Measurements from ENCODE around the gene SFTPD.
"Not testable (repeated sequence)": the region's sequence is repeated elsewhere in the genome, so short reads cannot be mapped to it uniquely, and the experiment has no call there.

Gene SFTPD

DNA sequence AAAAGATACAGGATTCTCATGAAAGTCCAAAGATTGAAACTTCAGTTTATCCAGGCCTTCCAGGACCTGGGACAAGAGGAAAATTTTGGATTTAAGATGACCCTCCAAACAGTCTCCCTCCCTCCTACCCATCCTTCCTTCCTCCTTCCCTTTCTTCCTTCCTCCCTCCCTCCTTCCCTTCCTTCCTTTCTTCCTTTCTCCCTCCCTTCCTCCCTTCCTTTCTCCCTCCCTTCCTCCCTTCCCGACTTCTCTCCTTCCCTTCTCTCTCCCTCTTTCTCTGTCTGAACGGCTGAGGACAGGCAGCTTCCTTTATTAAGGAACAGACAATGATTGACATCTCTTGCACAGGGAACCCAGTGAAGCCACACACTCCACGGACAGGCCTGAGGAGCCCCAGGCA lies 23.3 kb downstream of the SFTPD start:
- no peak for DNase-seq (ENCODE audit: low read depth)

DNA sequence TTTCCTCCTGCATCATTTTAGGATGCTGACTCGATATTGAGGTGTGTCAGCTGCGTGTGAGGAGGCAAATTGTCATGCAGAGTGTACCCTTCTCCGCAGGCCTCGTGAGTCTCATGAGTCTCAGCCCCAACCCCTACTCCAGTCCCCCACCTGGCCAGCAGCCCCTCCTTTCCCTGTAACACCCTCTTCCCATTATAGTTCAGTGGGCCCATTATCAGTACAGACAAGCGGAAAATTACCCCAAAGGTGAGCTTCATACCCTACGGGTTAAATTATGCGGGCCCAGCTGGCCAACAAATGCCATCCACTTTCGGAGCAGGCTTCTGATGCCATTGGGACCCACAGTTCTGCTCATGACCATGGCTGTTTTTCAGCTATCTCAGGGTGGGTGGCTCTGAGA lies 25.2 kb downstream of the SFTPD start:
- DNase-seq (ENCODE audit: low read depth), result no peak

DNA sequence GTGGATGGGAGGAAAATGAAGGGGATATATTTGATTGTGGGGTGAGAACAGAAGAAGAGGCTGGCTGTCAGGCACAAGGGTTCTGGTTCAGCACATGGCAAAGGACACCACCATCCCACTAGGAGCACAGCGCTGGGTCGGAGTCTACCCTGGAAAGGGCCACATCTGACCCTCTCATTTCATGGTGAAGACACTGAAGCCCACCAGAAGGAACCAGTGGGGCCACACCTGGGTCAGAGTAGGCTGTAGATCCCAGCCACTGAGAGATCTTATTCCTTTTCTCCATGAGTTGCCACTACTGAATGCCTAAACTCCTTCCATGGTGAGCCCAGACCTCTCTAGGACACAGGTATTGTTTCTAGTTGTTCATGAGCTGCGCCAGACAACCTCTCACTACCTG lies 25.8 kb downstream of the SFTPD start:
- no peak for DNase-seq (ENCODE audit: low read depth)

DNA sequence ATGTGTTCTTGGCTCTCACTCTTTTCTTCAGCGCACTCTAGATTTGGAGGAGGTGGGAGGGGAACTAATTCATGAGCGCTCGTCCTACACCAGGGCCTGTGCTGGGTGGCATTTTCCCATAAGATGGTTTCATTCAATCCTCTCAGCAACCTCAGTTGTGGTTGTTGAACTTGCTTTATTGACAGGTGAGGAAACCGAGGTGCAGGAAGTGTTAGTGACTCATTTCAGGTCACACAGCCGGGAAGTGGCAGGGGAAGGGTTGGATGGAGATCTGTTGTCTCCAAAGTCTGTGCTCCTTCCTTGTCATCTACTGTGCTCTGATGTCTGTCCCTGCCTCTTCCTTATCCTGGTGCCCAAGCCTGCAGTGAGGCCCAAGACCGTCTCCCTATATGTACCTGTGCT lies 26.9 kb downstream of the SFTPD start:
- not testable (repeated sequence) for DNase-seq (ENCODE audit: low read depth)

DNA sequence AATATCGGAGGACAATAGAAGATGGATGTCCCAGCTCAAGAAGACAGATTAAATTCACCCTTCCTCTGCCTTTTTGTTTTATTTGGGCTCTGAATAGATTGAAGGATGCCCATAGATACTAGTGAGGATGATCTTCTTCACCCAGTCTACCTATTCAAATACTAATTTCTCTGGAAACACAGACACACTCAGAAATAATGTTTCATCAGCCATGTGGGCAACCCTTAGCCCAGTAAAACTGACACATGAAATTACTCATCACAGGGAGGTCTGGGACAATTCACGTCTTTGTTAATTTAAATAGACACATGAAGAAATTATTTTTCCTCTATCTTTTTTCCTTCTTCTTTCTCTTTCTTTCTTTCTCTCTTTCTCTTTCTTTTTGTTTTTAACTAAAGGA lies 33.1 kb downstream of the SFTPD start:
- DNase-seq (ENCODE audit: low read depth), result not testable (repeated sequence)

DNA sequence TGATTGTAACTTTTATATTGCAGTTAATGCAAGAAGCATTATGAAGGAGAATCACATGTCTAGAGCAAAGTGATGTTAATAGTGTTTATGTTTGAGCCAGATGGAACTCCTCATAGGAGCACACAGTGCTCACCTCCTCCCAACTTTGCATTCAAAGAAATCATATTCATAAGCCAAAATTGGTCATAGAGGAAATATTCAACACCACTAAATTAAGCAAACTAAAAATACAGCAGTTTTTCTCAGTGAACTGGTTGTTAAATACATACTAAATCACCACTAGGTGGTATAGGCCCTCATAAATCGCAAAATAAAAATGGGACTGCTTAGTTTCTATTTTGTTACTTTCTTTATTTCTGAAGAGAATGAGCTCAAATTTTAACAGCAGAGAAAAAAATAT lies 34.4 kb downstream of the SFTPD start:
- DNase-seq (ENCODE audit: low read depth), result not testable (repeated sequence)

DNA sequence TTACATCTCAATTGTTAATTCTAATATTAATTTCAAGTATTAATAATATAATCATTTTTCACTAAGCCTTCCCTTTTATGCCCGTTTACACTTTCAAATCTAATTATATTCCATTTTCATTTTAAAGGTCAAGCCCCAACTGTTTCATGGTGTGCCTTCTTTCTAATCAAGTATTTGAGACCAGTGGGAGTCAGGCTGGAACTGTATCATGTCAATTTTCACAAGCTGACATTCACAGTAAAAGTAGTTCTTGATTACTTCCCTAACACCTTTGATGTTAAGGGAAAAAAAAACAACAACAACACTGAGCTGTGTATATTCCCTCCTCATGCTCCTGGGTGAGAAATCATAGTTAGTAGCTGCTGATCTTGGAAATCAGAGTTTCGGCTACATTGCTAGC lies 38.1 kb downstream of the SFTPD start:
- no peak for DNase-seq (ENCODE audit: low read depth)

DNA sequence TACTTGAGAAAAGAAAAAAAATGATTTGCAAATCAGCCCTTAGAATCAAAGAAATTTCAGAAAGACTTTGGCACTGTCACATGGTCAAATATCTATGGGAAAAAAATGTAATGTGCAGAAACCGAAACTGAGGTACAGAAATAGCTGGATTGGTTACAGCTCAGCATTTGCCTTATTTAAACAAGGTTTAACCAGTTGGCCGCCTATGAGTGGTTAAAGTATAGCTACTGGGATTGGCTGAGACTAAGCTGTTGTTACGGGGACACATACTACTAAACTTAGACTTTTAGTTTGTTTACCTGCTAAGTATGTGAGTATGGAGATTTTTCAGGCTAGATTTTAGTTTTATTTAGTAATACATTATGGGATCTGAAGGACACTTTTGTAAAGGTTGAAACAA lies 38.6 kb downstream of the SFTPD start:
- DNase-seq (ENCODE audit: low read depth), result no peak

DNA sequence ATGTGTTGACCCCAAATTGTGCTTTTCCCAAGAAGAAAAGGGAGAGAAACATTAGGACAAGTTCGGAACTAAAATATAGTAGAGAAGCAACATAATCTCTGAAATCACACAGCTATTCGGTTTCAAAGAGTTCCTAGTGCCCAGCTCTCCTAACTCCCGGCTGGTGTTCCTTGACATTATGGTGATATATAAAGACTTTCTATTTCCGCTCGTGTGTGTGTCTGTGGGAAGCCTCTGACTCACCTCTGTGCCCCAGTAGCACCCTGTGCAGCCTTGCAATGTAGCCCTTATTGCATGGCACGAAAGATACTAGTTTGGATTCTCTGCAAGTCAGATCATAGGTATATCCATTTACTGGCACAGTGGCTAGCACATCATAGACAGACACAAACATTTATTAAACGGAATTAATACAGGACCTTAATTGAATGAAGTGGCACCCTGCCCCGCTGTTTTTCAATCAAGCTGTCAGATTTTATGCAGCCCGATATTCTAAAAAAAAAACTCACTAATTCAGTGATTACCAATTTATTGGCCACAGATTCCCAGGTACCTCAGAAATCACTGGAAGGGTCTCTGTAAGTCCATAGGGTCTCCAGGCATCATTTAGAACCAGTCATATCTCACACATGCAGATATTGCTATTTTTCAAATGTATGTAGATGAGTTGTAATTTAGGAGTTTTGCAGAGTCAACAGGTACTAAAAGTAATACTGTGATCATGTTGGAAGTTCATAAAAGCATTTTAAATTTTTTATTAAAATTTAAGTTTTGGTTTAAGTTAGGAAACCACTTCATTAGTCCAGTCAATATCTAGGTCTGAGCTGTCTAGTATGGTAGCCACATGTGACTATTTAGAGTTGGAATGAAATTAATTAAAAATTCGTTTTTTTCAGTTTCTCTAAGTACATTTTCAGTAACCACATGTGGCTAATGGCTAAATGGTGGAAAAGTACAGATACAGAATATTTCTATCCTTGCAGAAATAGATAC lies 43.3 kb downstream of the SFTPD start:
- no peak for DNase-seq (ENCODE audit: low read depth)

DNA sequence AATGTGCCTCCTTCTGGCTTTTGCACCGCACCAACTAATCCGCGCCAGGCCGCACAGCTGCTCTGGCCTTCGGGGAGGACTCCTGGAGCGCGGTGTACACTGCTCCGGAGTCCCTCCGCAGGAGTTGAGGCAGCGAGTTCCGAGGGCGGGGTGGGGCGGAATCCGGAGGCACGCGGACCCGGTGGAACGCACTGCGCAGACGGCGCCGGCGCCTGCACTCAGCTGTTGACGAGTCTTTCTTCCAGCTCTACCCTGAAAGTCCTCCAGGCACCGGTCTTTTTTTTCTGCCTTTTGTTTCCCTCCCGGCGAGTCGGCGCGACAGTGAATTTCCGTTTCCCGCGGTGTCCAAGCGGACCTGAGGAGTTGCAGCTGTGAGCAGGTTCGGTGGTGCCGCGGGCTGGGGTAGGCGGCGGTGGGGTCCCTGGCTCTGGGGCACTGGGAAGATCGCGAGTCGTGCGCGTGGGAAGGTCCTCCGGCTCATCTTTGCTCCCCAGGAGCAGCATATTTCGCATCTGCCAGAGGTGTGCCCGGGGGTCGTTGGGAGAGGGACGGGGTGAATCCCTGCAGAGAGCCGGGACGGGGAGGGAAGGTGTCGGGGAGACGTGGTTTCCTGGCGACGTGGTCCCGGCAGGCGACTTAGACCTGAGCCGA lies 44.1 kb downstream of the SFTPD start:
- DNase-seq (ENCODE audit: low read depth), result peak; percentile 20

DNA sequence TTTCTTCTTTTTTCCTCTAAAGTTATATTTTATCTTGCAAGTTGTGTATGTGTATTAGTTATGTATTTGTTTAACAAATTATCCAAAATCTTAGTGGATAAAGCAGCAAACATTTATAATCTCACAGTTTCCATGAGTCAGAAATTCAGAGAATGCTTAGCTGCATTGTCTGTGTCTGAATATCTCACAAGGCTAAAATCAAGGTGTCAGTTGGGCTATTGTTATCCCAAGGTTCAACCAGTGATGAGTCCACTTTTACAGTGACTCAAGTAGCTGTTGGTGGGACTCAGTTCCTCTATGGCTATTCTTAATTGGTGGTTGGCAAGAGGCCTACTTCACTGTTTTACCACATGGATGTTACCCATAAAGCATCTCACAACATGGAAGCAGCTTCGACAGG lies 47.3 kb downstream of the SFTPD start:
- DNase-seq (ENCODE audit: low read depth), result not testable (repeated sequence)

DNA sequence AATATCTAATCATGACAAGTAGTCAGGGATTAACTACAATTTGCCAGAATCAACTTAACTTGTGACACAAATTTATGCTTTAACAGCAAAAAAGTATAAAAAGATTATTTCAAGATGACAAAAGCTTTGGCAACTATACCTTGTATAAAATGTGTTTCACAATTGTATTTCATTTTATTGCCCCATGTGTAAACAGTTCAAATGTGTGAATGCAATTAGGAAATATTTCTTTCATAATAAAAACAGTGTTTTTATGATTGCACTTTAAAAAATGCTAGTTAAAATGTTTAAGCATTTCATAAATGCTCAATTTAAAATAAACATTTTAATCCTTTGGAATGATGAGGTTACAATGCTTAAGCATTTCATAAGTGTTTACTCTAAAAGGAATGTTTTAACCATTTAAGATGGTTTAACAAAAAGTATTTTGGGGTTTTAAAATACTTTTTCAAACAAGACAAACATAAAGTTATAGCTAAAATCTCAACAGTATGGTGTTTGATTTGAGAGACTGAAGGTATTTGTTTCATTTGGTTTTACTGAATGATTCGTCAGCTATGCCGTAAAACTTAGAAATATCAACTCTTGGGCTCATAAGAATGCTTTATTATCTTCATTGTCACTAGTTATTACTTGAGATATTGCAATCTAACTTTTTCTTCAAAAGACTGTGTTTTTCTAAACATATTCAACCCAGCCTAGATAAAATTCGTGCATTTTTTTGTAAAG lies 50.1 kb downstream of the SFTPD start:
- DNase-seq (ENCODE audit: low read depth), result no peak

DNA sequence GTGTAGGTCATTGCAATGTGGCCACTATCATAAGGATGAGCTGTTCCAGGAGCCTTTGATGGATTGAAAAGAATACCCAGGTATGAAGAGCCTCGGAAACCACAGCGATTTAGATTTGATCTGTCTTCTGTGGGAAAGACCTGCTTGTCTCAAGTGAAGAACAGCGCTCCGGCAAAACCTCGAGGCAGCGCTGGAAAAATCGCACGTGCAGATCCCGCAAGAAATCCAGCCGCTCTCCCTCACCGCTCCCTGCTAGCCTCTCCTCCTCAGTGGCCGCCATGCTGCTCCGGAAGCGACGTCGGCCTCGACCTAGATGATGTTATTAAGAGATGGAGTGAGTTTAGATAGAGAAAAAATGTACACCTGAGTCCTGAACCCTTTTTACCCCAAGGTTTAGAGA lies 56.0 kb downstream of the SFTPD start:
- DNase-seq (ENCODE audit: low read depth), result not testable (repeated sequence)

DNA sequence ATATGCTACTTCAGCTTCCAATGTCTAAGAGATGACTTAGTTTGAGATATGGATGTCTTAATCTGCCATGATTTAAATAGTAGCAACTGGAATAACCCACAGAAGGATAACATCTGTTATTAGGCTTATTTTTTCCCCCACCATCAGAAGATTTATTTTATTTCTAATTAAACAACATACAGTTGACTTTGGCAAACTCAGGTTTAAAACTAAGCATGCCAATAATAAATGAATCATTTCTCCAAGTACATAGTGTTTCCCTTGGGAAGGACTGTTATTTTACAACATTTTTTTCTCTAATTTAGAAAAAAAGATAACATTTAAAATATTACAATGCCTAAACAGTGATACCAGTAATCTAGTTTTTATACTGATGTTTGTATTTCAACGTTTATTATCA lies 58.4 kb downstream of the SFTPD start:
- DNase-seq (ENCODE audit: low read depth), result no peak

DNA sequence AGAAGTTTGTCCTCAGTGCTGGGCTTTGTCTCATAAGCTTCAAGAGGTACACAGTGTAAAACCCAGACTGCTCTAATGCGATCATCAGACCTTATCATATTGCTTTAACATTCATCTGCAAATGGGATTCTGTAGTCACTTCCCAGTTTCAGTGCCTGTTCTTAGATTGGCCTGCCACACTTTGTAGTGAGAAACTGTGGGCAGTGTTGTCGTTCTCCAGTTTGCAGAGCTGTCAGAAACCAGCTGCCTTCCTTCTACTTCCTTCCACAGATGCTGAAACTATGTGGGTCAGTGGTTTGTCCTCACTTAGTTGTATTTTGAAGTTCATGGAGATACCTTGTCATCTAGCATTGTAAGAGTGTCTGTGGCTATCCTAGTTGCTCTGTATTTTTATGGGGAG lies 59.9 kb downstream of the SFTPD start:
- not testable (repeated sequence) for DNase-seq (ENCODE audit: low read depth)

Data from HS-5 (cell line).